Astrocyte (in vitro differentiated cells and primary cell): ENCODE results near the gene MDFIC.

ENCODE experiments used
- EZH2 ChIP-seq: IDR thresholded peaks from 2 replicates; pipeline ENCODE4 v1.6.1; 2012; ENCODE audit warnings: mild to moderate bottlenecking, low read length, inconsistent platforms; ENCODE audit not compliant: insufficient read depth
- TF ChIP-seq, protein P1 (sequence below): IDR thresholded peaks from 2 replicates; pipeline ENCODE4 v1.5.1; 2011; ENCODE audit warnings: low read depth, mild to moderate bottlenecking, inconsistent platforms, low read length, moderate library complexity; ENCODE audit not compliant: insufficient read depth

DNA sequence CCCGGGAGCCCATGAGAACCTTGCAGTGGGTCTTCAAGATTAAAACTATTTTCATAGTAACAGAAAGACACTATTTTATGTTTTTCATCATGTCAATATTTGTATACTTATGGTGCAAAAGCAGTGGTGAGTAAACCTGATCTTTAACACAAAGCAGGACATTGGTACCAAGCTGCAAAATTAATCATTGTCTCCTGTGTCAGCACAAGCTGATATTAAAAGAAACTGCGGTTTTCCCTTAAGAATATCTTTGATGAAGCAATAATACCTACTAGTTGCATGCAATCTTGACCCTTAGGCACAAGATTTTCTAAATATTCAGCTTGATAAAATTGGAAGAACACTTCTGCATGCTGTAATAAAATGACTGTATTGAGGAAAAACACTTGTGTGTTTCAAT lies 121.7 kb downstream of the MDFIC start:
- TF ChIP-seq, protein P1, sequence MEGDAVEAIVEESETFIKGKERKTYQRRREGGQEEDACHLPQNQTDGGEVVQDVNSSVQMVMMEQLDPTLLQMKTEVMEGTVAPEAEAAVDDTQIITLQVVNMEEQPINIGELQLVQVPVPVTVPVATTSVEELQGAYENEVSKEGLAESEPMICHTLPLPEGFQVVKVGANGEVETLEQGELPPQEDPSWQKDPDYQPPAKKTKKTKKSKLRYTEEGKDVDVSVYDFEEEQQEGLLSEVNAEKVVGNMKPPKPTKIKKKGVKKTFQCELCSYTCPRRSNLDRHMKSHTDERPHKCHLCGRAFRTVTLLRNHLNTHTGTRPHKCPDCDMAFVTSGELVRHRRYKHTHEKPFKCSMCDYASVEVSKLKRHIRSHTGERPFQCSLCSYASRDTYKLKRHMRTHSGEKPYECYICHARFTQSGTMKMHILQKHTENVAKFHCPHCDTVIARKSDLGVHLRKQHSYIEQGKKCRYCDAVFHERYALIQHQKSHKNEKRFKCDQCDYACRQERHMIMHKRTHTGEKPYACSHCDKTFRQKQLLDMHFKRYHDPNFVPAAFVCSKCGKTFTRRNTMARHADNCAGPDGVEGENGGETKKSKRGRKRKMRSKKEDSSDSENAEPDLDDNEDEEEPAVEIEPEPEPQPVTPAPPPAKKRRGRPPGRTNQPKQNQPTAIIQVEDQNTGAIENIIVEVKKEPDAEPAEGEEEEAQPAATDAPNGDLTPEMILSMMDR: no peak
- TF ChIP-seq EZH2: no peak
